NCI-H1417 (cell line): Measurements from ENCODE around the gene TAF7.
A peak's percentile ranks its signal among the peaks of the same experiment; 100 is the strongest.
"Not testable (repeated sequence)": the region's sequence is repeated elsewhere in the genome, so short reads cannot be mapped to it uniquely, and the experiment has no call there.

Experiments used
- DNase-seq, 3 experiments: peaks; one replicate each; lab custom pipeline; 2025; lab: John Stamatoyannopoulos, UW

The TAF7 gene

GRCh38 chr5:141338538-141339306 lies 18.1 kb upstream of the TAF7 start, which contains the start of gene PCDHGA2:
PCDHGA2 (plus strand) TSS chr5:141338760.
- DNase-seq = peak in 1 of 3 experiments; percentile 15

- not testable (repeated sequence) for DNase-seq
Measured at GRCh38 chr5:141332571-141332970, 12.0 kb upstream of the TAF7 start.

GRCh38 chr5:141330299-141331080 lies 9.9 kb upstream of the TAF7 start, which contains the start of gene PCDHGA1:
PCDHGA1 (plus strand) TSS chr5:141330514.
- DNase-seq = no peak

GRCh38 chr5:141328231-141328630 lies 7.6 kb upstream of the TAF7 start:
- no peak for DNase-seq

GRCh38 chr5:141326088-141326854 lies 5.7 kb upstream of the TAF7 start:
- peak in 1 of 3 experiments; percentile 78 for DNase-seq

GRCh38 chr5:141322261-141322660 lies 1.7 kb upstream of the TAF7 start:
- no peak for DNase-seq

- DNase-seq = no peak
Measured at GRCh38 chr5:141319699-141320098, 885 bp downstream of the TAF7 start.

- no peak for DNase-seq
Measured at GRCh38 chr5:141319202-141319601, 1.4 kb downstream of the TAF7 start.

- DNase-seq = not testable (repeated sequence)
Measured at GRCh38 chr5:141316963-141317362, 3.6 kb downstream of the TAF7 start.

GRCh38 chr5:141313711-141314110 lies 6.9 kb downstream of the TAF7 start:
- DNase-seq = no peak

GRCh38 chr5:141306630-141307029 lies 14.0 kb downstream of the TAF7 start:
- DNase-seq = no peak

- no peak for DNase-seq
Measured at GRCh38 chr5:141303756-141304155, 16.8 kb downstream of the TAF7 start, which contains the start of gene SLC25A2. SLC25A2 (minus strand) TSS chr5:141304049; CDS start chr5:141303865, 184 bp downstream.

GRCh38 chr5:141298376-141298775 lies 22.2 kb downstream of the TAF7 start:
- no peak for DNase-seq

GRCh38 chr5:141272906-141273305 lies 47.7 kb downstream of the TAF7 start:
- no peak for DNase-seq

- DNase-seq = no peak
Measured at GRCh38 chr5:141269195-141269594, 51.4 kb downstream of the TAF7 start.
